HG02973 (cell line): Measurements from ENCODE around the gene RNF217.

Source experiments
- ATAC-seq: cut with Tn5 transposase; IDR thresholded peaks from one replicate; pipeline ENCODE4 v1.9.1; 2021; ENCODE audit warnings: moderate library complexity; ENCODE audit not compliant: unreplicated experiment

RNF217 gene

GRCh38 chr6:125095580-125096301 lies 133.5 kb downstream of the RNF217 start:
- no peak for ATAC-seq

GRCh38 chr6:125097186-125097585 lies 134.9 kb downstream of the RNF217 start:
- ATAC-seq, result no peak

GRCh38 chr6:125098253-125098652 lies 136.0 kb downstream of the RNF217 start:
- no peak for ATAC-seq

DNA sequence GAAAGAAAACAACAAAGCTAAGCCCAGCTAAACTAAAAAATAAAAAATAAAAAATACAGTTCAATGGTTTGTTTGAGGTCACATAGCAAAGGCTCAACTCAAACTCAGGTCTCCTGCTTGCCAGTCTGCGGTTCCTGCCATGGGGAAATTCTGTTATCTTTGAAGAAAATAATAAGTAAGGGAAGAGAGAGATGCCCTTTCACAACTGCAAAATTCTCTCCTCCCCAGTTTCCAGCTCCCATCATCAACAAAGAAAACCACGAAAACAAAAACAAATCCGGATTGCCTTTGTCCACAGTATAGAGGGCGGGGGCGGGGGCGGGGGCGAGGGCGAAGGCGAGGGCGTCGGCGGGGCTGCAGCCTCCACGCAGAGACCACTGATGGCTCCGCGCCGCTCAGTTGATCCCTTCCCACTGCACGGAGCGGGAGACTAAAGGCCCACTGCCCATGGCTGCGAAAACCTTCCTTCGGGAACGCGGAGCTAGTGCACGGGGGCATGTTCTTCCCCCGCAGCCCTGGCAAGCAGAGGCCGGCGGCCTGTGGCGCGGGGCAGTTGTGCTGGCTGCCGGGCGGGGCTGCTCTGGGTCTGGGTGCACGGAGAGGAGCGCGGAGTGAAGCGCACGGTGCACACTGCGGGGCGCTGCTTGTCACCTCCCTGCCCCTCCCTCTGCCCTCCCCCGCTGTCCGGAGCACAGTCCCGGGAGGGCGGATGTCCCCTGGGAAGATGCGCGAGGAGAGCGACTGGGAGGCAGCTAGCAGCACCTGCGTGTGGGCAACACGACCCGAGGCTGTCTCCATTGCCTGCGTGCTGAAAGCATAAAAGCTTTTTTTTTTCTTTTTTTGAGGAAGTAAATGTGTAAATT lies 137.2 kb downstream of the RNF217 start:
- ATAC-seq, result no peak

GRCh38 chr6:125100074-125100652 lies 137.9 kb downstream of the RNF217 start:
- ATAC-seq, result no peak

DNA sequence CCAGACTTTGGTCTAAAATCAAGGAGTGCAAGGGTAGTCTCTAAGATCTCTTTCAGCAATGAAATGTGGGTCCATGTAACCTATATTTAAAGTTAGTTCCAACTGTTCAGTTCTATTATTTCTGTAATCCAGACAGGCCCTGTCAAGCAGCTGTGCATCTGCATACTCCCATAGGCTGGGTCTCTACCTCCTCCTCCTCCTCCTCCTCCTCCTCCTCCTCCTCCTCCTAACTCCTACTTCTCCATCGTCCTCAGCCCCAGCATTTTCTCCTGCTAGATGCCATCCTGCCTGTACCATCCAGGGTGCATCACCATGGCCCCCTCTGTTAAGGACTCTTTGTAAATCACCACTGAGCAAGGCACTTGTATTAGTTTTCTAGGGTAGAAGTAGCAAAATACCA lies 138.9 kb downstream of the RNF217 start:
- ATAC-seq, result no peak

GRCh38 chr6:125101631-125102030 lies 139.4 kb downstream of the RNF217 start:
- ATAC-seq, result no peak

GRCh38 chr6:125102411-125102810 lies 140.2 kb downstream of the RNF217 start:
- ATAC-seq, result no peak

- no peak for ATAC-seq
These were observed 140.7 kb downstream of the RNF217 start for GRCh38 chr6:125102891-125103290.

DNA sequence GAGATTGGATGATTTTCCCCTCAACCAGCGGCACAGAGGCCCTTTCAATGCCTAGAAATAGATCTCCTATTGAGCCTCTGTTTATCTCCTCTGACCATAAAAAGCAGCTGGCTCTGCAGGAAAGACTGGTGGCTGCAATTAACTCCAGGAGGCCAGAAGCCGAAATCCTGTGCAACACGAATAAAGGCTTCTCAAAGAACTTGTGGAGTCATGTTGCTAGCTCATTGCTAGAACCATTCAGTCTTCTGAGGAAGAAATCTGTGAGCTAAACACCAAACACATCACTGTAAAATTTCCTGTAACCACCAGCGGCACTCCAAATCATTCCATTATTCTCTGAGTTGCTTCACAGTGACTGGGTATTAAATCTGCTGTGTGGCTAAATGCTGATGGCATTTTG lies 142.2 kb downstream of the RNF217 start:
- no peak for ATAC-seq

DNA sequence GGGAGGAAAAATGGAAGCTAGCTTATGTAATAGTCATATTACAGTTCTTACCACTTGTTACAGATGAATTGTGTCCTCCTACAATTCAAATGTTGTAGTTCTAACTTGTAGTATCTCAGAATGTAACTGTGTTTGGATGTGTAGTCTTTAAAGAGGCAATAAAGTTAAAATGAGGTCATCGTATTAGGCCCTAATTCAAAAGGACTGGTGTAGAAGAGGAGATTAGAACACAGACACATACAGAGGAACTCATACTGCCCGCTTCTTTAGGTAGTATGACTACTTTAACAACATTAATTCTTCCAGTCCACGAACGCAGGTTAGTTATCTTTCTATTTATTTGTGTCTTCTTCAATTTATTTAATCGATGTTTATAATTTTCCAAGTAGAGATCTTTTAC lies 144.8 kb downstream of the RNF217 start:
- no peak for ATAC-seq

DNA sequence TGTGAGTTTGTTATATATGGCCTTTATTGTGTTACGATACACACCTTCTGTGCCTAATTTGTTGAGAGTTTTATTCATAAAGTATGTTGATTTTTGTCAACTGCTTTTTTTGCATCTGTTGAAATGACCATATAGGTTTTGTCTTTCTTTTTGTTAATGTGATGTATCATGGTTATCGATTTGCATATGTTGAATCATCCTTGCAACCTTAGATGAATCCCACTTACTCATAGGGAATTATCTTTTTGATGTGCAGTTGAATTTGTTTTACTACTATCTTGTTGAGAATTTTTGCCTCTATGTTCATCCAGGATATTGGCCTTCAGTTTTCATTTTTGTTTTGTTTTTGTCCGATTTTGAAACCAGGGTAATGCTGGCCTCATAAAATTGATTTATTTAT lies 145.7 kb downstream of the RNF217 start:
- no peak for ATAC-seq

DNA sequence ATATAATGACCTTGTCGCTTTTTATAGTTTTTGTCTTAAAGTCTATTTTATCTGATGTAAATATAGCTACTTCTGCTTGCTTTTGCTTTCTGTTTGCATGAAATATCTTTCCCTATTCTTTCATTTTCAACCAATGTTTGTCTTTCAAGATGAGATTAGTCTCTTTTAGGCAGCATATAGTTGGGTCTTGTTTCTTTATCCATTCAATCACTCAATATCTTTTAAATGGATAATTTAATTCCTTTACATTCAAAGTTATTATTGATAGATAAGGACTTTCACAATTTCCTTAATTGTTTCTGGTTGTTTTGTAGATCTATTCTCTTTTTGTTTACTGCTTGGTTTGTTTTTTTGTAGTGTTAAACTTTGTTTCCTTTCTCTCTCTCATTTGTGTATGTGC lies 147.8 kb downstream of the RNF217 start:
- no peak for ATAC-seq

DNA sequence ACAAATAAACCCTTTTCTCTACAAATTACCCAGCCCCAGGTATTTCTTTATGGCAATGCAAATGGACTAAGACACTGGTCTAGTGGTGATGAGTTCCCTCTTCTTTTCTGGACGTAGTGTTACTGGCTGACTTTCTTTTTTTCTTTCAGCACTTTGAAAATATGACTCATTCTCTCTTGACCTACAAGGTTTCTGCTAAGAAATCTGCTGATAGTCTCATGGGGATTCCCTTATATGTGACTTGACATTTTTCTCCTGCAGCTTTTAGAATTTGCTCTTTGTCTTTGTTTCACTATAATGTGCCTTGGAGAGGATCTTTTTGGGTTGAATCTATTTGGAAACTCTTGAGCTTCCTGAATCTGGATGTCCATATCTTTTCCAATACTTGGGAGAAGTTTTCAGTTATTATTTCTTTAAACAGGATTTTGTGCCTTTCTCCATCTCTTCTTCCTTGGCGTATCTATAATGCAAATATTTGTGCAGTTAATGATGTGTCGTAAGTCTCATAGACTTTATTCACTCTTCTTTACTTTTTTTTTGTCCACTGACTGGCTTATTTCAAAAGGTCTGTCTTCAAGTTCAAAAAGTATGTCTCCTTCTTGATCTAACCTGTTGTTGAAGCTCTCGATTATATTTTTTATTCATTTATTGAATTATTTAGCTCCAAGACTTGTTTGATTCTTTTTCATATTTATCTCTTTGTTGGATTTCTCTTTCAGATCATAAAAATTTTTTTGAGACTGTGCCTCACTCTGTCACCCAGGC lies 149.2 kb downstream of the RNF217 start:
- ATAC-seq, result no peak

DNA sequence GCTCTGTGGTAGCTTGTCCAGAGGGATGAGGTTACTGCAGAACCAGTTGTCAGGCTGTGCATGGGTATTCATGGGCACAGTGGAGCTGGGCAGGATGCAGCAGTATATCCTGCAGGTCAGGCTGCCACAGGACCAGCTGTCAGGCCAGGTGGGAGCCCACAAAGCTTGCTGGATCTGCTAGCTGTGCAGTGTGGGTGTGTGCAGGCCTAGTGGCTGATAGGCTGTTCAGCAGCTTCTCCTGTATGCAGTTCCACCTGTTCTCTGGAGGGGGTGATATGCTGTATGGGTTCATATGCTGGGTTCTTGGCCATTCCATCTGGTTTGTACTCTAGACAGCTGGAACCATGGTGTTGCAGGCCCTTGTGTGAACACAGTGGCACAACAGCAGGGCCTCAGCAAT lies 150.7 kb downstream of the RNF217 start:
- ATAC-seq, result no peak

- ATAC-seq, result no peak
These were observed 152.1 kb downstream of the RNF217 start for GRCh38 chr6:125114248-125114858.

DNA sequence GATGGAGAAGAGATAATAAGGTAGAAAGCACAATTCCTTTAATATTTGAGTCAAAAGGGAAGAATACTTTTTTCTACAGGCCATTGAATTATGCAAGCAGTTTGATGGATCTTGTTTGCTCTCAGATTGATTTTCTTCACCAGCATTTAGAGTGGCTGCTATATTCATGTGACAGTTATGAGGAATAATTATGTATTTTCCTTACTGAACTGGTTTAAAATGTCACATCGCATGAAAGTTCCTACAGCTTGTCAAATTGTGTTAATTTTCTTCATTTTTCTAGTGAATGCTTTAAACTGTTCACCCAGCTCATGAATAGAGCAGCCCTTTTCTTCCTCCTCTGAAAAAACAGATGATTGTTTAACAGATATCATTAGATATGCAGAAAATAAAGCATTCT lies 153.9 kb downstream of the RNF217 start:
- ATAC-seq, result no peak

DNA sequence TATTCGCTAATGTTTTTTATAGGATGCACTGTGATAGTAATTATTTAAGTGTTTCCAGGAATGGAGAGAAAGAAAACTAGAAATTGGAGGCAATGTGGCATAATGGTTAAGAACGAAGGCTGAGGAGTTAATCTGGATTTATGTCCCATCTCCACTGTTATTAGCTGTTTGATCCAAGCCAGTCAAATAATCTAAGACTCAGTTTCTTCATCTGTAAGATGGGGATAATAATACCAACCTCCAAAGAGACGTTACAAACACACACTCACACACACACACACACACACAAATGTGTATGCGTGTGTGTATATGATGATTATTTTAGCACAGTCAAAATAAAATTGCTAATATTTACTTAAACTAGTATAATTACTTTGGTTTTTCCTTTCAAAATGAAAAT lies 154.5 kb downstream of the RNF217 start:
- no peak for ATAC-seq

GRCh38 chr6:125117818-125118217 lies 155.6 kb downstream of the RNF217 start:
- ATAC-seq, result no peak

GRCh38 chr6:125120054-125120590 lies 157.9 kb downstream of the RNF217 start:
- no peak for ATAC-seq

- ATAC-seq, result no peak
These were observed 159.7 kb downstream of the RNF217 start for GRCh38 chr6:125121894-125122293.
